ENCODE results near the gene PTPRB. TPM values are rescaled to one million over a fixed set of nuclear protein-coding genes. Genes with fewer than 3 reads are reported as not detected.

Gene PTPRB
- total RNA-seq, 1 donor from 2014 or later = 19.3 TPM

GRCh38 chr12:70485704-70486103 is 151.5 kb downstream of the PTPRB start:
- Histone ChIP-seq H3K4me1 (ENCODE audit: control insufficient read depth in 3 of 3, insufficient read depth in 3 of 3, low read length in 3 of 3) (no peaks in the 10 kb centered on the region), H3K9me3 (ENCODE audit: control insufficient read depth in 3 of 3, low read length in 3 of 3) (no peaks in the 10 kb centered on the region)

GRCh38 chr12:70484464-70484863 is 152.8 kb downstream of the PTPRB start:
- H3K9me3 ChIP-seq (ENCODE audit: control insufficient read depth in 3 of 3, low read length in 3 of 3) = no peaks in the 10 kb centered on the region
- no peak overlapping the region for H3K4me3 ChIP-seq (ENCODE audit: low read length in 3 of 3)
- no peak overlapping the region for H3K9ac ChIP-seq (ENCODE audit: low read depth in 1 of 3, low read length in 3 of 3)
- H3K27ac ChIP-seq (ENCODE audit: low read depth, low read length) = no peak overlapping the region
- H3K4me1 ChIP-seq (ENCODE audit: control insufficient read depth in 3 of 3, insufficient read depth in 3 of 3, low read length in 3 of 3) = no peaks in the 10 kb centered on the region
- H3K36me3 ChIP-seq (ENCODE audit: control insufficient read depth in 3 of 3, insufficient read depth in 3 of 3, low read length in 3 of 3) = no peaks in the 10 kb centered on the region
- H3K27me3 ChIP-seq (ENCODE audit: control insufficient read depth in 3 of 3, insufficient read depth in 3 of 3, low read length in 3 of 3) = peaks cover 0 to 2% (median 0%) of the 10 kb centered on the region in 3 donors

More at GRCh38 chr12:70485704-70486103, 151.5 kb downstream of the PTPRB start:
- Histone ChIP-seq H3K4me3 (ENCODE audit: low read length in 3 of 3) (no peak overlapping the region), H3K27me3 (ENCODE audit: control insufficient read depth in 3 of 3, insufficient read depth in 3 of 3, low read length in 3 of 3) (peaks cover 0 to 2% (median 0%) of the 10 kb centered on the region in 3 donors), H3K36me3 (ENCODE audit: control insufficient read depth in 3 of 3, insufficient read depth in 3 of 3, low read length in 3 of 3) (no peaks in the 10 kb centered on the region), H3K27ac (ENCODE audit: low read depth, low read length) (no peak overlapping the region), H3K9ac (ENCODE audit: low read depth in 1 of 3, low read length in 3 of 3) (no peak overlapping the region)

- Histone ChIP-seq H3K27me3 (ENCODE audit: control insufficient read depth in 3 of 3, insufficient read depth in 3 of 3, low read length in 3 of 3) (peaks cover 0 to 2% (median 0%) of the 10 kb centered on the region in 3 donors), H3K27ac (ENCODE audit: low read depth, low read length) (no peak overlapping the region), H3K9me3 (ENCODE audit: control insufficient read depth in 3 of 3, low read length in 3 of 3) (no peaks in the 10 kb centered on the region), H3K4me1 (ENCODE audit: control insufficient read depth in 3 of 3, insufficient read depth in 3 of 3, low read length in 3 of 3) (no peaks in the 10 kb centered on the region), H3K36me3 (ENCODE audit: control insufficient read depth in 3 of 3, insufficient read depth in 3 of 3, low read length in 3 of 3) (no peaks in the 10 kb centered on the region), H3K9ac (ENCODE audit: low read depth in 1 of 3, low read length in 3 of 3) (no peak overlapping the region), H3K4me3 (ENCODE audit: low read length in 3 of 3) (no peak overlapping the region)
Measured at GRCh38 chr12:70482764-70483163, 154.5 kb downstream of the PTPRB start.

- H3K9me3 ChIP-seq (ENCODE audit: control insufficient read depth in 3 of 3, low read length in 3 of 3) = no peaks in the 10 kb centered on the region
- no peaks in the 10 kb centered on the region for H3K36me3 ChIP-seq (ENCODE audit: control insufficient read depth in 3 of 3, insufficient read depth in 3 of 3, low read length in 3 of 3)
- no peaks in the 10 kb centered on the region for H3K4me1 ChIP-seq (ENCODE audit: control insufficient read depth in 3 of 3, insufficient read depth in 3 of 3, low read length in 3 of 3)
- H3K9ac ChIP-seq (ENCODE audit: low read depth in 1 of 3, low read length in 3 of 3) = no peak overlapping the region
- H3K4me3 ChIP-seq (ENCODE audit: low read length in 3 of 3) = no peak overlapping the region
- no peaks in the 10 kb centered on the region for H3K27me3 ChIP-seq (ENCODE audit: control insufficient read depth in 3 of 3, insufficient read depth in 3 of 3, low read length in 3 of 3)
- H3K27ac ChIP-seq (ENCODE audit: low read depth, low read length) = no peak overlapping the region
Measured at GRCh38 chr12:70469221-70469820, 167.9 kb downstream of the PTPRB start.

GRCh38 chr12:70468741-70469140 is 168.5 kb downstream of the PTPRB start:
- Histone ChIP-seq H3K9ac (ENCODE audit: low read depth in 1 of 3, low read length in 3 of 3) (no peak overlapping the region), H3K27me3 (ENCODE audit: control insufficient read depth in 3 of 3, insufficient read depth in 3 of 3, low read length in 3 of 3) (no peaks in the 10 kb centered on the region), H3K36me3 (ENCODE audit: control insufficient read depth in 3 of 3, insufficient read depth in 3 of 3, low read length in 3 of 3) (no peaks in the 10 kb centered on the region), H3K4me1 (ENCODE audit: control insufficient read depth in 3 of 3, insufficient read depth in 3 of 3, low read length in 3 of 3) (no peaks in the 10 kb centered on the region), H3K9me3 (ENCODE audit: control insufficient read depth in 3 of 3, low read length in 3 of 3) (no peaks in the 10 kb centered on the region), H3K4me3 (ENCODE audit: low read length in 3 of 3) (no peak overlapping the region), H3K27ac (ENCODE audit: low read depth, low read length) (no peak overlapping the region)

- Histone ChIP-seq H3K27ac (ENCODE audit: low read depth, low read length) (no peak overlapping the region), H3K36me3 (ENCODE audit: control insufficient read depth in 3 of 3, insufficient read depth in 3 of 3, low read length in 3 of 3) (no peaks in the 10 kb centered on the region), H3K4me1 (ENCODE audit: control insufficient read depth in 3 of 3, insufficient read depth in 3 of 3, low read length in 3 of 3) (no peaks in the 10 kb centered on the region), H3K4me3 (ENCODE audit: low read length in 3 of 3) (no peak overlapping the region), H3K9ac (ENCODE audit: low read depth in 1 of 3, low read length in 3 of 3) (no peak overlapping the region), H3K9me3 (ENCODE audit: control insufficient read depth in 3 of 3, low read length in 3 of 3) (no peaks in the 10 kb centered on the region), H3K27me3 (ENCODE audit: control insufficient read depth in 3 of 3, insufficient read depth in 3 of 3, low read length in 3 of 3) (no peaks in the 10 kb centered on the region)
Measured at GRCh38 chr12:70467918-70468733, 169.1 kb downstream of the PTPRB start.

- Histone ChIP-seq H3K9me3 (ENCODE audit: control insufficient read depth in 3 of 3, low read length in 3 of 3) (no peaks in the 10 kb centered on the region), H3K36me3 (ENCODE audit: control insufficient read depth in 3 of 3, insufficient read depth in 3 of 3, low read length in 3 of 3) (no peaks in the 10 kb centered on the region), H3K9ac (ENCODE audit: low read depth in 1 of 3, low read length in 3 of 3) (no peak overlapping the region), H3K4me1 (ENCODE audit: control insufficient read depth in 3 of 3, insufficient read depth in 3 of 3, low read length in 3 of 3) (no peaks in the 10 kb centered on the region), H3K27me3 (ENCODE audit: control insufficient read depth in 3 of 3, insufficient read depth in 3 of 3, low read length in 3 of 3) (no peaks in the 10 kb centered on the region), H3K27ac (ENCODE audit: low read depth, low read length) (no peak overlapping the region), H3K4me3 (ENCODE audit: low read length in 3 of 3) (no peak overlapping the region)
Measured at GRCh38 chr12:70467476-70467875, 169.8 kb downstream of the PTPRB start.

- Histone ChIP-seq H3K36me3 (ENCODE audit: control insufficient read depth in 3 of 3, insufficient read depth in 3 of 3, low read length in 3 of 3) (no peaks in the 10 kb centered on the region), H3K27me3 (ENCODE audit: control insufficient read depth in 3 of 3, insufficient read depth in 3 of 3, low read length in 3 of 3) (no peaks in the 10 kb centered on the region), H3K4me1 (ENCODE audit: control insufficient read depth in 3 of 3, insufficient read depth in 3 of 3, low read length in 3 of 3) (no peaks in the 10 kb centered on the region), H3K9ac (ENCODE audit: low read depth in 1 of 3, low read length in 3 of 3) (no peak overlapping the region), H3K27ac (ENCODE audit: low read depth, low read length) (no peak overlapping the region), H3K4me3 (ENCODE audit: low read length in 3 of 3) (no peak overlapping the region), H3K9me3 (ENCODE audit: control insufficient read depth in 3 of 3, low read length in 3 of 3) (no peaks in the 10 kb centered on the region)
Measured at GRCh38 chr12:70466753-70467152, 170.5 kb downstream of the PTPRB start.
